ENCODE measurements around the gene MED25.

- TF ChIP-seq NRF1 (IDR thresholded peaks at IDR 0.05; ENCODE audit: low read depth, low read length) = no peak
- no peak for TF ChIP-seq CTCF (IDR thresholded peaks at IDR 0.05; ENCODE audit: control extremely low read depth in 1 of 3, insufficient read depth in 1 of 3, low read depth in 1 of 3, low read length in 3 of 3)
- TF ChIP-seq SIN3A (conservative IDR thresholded peaks at IDR 0.05 in 1 of 2, IDR thresholded peaks at IDR 0.05 in 1 of 2; ENCODE audit: low read depth in 1 of 2, low read length in 2 of 2) = no peak
- no peak for TF ChIP-seq YY1 (IDR thresholded peaks at IDR 0.05; ENCODE audit: low read depth, low read length)
- TF ChIP-seq BACH1 (IDR thresholded peaks at IDR 0.05; ENCODE audit: low read length) = no peak
- TF ChIP-seq POLR2A (IDR thresholded peaks at IDR 0.05; ENCODE audit: control extremely low read depth in 1 of 2, low read depth in 2 of 2, low read length in 2 of 2) = no peak
- TF ChIP-seq KDM1A (IDR thresholded peaks at IDR 0.05; ENCODE audit: borderline replicate concordance, low read length) = no peak
Measured at GRCh38 chr19:49782515-49782914, 35.6 kb upstream of the MED25 start.
